Measurements from ENCODE around the gene NANOGP8. TPM values are rescaled to one million over a fixed set of nuclear protein-coding genes. Genes with fewer than 3 reads are reported as not detected.
"Not testable (repeated sequence)": the region's sequence is repeated elsewhere in the genome, so short reads cannot be mapped to it uniquely, and the experiment has no call there.

The NANOGP8 gene
- total RNA-seq, 2 donors from 2014 or later: not detected

- no peak for ATAC-seq
- DNase-seq: no peak
- intact Hi-C loops (cut with DNase I): no loop called here
Measured at GRCh38 chr15:35101335-35101734, 16.2 kb upstream of the NANOGP8 start.

GRCh38 chr15:35098737-35099136 is 13.6 kb upstream of the NANOGP8 start:
- intact Hi-C loops (cut with DNase I): no loop called here
- no peak for ATAC-seq
- DNase-seq: no peak

- intact Hi-C loops (cut with DNase I): no loop called here
- ATAC-seq (no peak), DNase-seq (no peak)
Measured at GRCh38 chr15:35095941-35096340, 10.8 kb upstream of the NANOGP8 start.

- no peak for DNase-seq
- intact Hi-C loops (cut with DNase I): no loop called here
- ATAC-seq: no peak
Measured at GRCh38 chr15:35092846-35093245, 7.8 kb upstream of the NANOGP8 start.

GRCh38 chr15:35092311-35092710 is 7.2 kb upstream of the NANOGP8 start:
- DNase-seq: no peak
- ATAC-seq: no peak
- intact Hi-C loops (cut with DNase I): no loop called here

- intact Hi-C loops (cut with DNase I): no loop called here
- ATAC-seq (no peak), DNase-seq (no peak)
Measured at GRCh38 chr15:35090104-35090807, 5.2 kb upstream of the NANOGP8 start.

GRCh38 chr15:35089551-35089950 is 4.5 kb upstream of the NANOGP8 start:
- ATAC-seq (no peak), DNase-seq (no peak)
- intact Hi-C loops (cut with DNase I): no loop called here

GRCh38 chr15:35088329-35088728 is 3.2 kb upstream of the NANOGP8 start:
- no peak for DNase-seq
- no peak for ATAC-seq
- intact Hi-C loops (cut with DNase I): no loop called here

GRCh38 chr15:35087759-35088158 is 2.7 kb upstream of the NANOGP8 start:
- intact Hi-C loops (cut with DNase I): no loop called here
- ATAC-seq: no peak
- no peak for DNase-seq

- ATAC-seq; intact Hi-C loops (cut with DNase I); DNase-seq: not testable (repeated sequence)
Measured at GRCh38 chr15:35082371-35083348, 2.4 kb downstream of the NANOGP8 start.

- intact Hi-C loops (cut with DNase I); ATAC-seq; DNase-seq: not testable (repeated sequence)
Measured at GRCh38 chr15:35081626-35082365, 3.3 kb downstream of the NANOGP8 start.

- ATAC-seq (no peak), DNase-seq (no peak)
- intact Hi-C loops (cut with DNase I): no loop called here
Measured at GRCh38 chr15:35080226-35080625, 4.9 kb downstream of the NANOGP8 start.

GRCh38 chr15:35078221-35078915 is 6.7 kb downstream of the NANOGP8 start:
- DNase-seq (peak; percentile 31), ATAC-seq (peak; percentile 50 to 51)
- intact Hi-C loops (cut with DNase I): loop anchor here (10.0 kb wide), 2 partner anchors 356 to 366 kb away; no protein-coding TSS in a partner anchor

- intact Hi-C loops (cut with DNase I): loop anchor here (10.0 kb wide), 2 partner anchors 364 to 374 kb away; no protein-coding TSS in a partner anchor
- ATAC-seq: no peak
- DNase-seq: no peak
Measured at GRCh38 chr15:35071106-35071505, 14.0 kb downstream of the NANOGP8 start.

- no peak for ATAC-seq
Measured at GRCh38 chr15:35068846-35069475, 16.1 kb downstream of the NANOGP8 start.

GRCh38 chr15:35067496-35068347 is 17.4 kb downstream of the NANOGP8 start:
- no peak for DNase-seq
- no peak for ATAC-seq
- intact Hi-C loops (cut with DNase I): no loop called here

More at GRCh38 chr15:35068846-35069475, 16.1 kb downstream of the NANOGP8 start:
- intact Hi-C loops (cut with DNase I): no loop called here
- DNase-seq: no peak

- DNase-seq (no peak), ATAC-seq (no peak)
- intact Hi-C loops (cut with DNase I): no loop called here
Measured at GRCh38 chr15:35066094-35066493, 19.0 kb downstream of the NANOGP8 start.

Data from left cardiac atrium (tissue), 4 donors.